AG10803 (cell line): ENCODE measurements around the gene ZIC4.

Experiments
- DNase-seq: peaks from one replicate; pipeline ENCODE4 v3.0.0; 2010; ENCODE audit warnings: low read depth
- H3K4me3 ChIP-seq: 2 replicates; pipeline ENCODE4 v1.5.1; 2011; ENCODE audit warnings: mild to moderate bottlenecking, low read length, control low read depth
- TF ChIP-seq, protein P1 (sequence below): conservative IDR thresholded peaks from 2 replicates; pipeline ENCODE4 v1.5.1; 2011; ENCODE audit warnings: mild to moderate bottlenecking, low read length, control low read depth, inconsistent platforms

Gene ZIC4

DNA sequence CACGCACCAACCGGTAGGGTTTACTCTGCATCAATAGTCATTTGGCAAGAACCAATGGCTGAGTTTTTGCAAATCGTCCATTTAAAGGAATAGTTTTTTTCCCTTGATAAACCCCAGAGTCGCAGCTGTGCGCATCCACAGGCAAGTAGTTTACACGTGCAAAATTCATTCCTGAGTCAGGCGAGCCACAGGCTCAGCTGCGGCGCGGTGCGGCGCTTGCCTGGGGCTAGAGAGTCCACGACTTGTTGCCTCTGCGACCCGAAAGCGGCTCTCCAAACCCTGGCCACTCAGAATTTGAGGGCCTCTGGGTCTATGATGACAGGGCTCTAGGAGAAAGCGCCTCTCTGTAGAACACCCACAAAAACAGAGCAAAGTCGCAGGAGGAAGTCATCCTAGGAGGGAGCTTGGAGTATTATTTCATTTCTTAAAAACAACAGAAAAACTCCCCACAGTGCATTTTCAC, 36.7 kb downstream of the ZIC4 start:
- no peak overlapping the region for H3K4me3 ChIP-seq
- TF ChIP-seq, protein P1, sequence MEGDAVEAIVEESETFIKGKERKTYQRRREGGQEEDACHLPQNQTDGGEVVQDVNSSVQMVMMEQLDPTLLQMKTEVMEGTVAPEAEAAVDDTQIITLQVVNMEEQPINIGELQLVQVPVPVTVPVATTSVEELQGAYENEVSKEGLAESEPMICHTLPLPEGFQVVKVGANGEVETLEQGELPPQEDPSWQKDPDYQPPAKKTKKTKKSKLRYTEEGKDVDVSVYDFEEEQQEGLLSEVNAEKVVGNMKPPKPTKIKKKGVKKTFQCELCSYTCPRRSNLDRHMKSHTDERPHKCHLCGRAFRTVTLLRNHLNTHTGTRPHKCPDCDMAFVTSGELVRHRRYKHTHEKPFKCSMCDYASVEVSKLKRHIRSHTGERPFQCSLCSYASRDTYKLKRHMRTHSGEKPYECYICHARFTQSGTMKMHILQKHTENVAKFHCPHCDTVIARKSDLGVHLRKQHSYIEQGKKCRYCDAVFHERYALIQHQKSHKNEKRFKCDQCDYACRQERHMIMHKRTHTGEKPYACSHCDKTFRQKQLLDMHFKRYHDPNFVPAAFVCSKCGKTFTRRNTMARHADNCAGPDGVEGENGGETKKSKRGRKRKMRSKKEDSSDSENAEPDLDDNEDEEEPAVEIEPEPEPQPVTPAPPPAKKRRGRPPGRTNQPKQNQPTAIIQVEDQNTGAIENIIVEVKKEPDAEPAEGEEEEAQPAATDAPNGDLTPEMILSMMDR: no peak
- DNase-seq: no peak

DNA sequence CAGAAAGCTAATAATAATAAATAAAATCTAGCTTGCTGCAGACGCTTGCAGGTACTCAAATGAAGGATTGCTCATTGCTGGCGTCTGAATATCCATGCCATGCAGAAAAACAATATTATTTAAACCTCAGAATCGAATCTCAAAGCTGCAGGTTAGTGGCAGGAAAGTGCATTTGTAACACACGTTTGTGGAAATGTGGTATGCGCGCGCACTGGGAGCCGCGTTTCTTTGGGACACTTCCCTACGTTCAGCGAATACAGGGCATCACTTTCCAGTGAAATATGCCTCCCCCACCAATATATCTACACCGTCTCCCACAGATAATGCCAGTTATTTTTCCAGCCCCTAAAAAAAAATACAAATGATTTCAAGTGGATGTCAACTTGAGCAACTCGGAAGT, 37.1 kb downstream of the ZIC4 start:
- no peak for DNase-seq
- H3K4me3 ChIP-seq: no peak overlapping the region
- TF ChIP-seq, protein P1: no peak

DNA sequence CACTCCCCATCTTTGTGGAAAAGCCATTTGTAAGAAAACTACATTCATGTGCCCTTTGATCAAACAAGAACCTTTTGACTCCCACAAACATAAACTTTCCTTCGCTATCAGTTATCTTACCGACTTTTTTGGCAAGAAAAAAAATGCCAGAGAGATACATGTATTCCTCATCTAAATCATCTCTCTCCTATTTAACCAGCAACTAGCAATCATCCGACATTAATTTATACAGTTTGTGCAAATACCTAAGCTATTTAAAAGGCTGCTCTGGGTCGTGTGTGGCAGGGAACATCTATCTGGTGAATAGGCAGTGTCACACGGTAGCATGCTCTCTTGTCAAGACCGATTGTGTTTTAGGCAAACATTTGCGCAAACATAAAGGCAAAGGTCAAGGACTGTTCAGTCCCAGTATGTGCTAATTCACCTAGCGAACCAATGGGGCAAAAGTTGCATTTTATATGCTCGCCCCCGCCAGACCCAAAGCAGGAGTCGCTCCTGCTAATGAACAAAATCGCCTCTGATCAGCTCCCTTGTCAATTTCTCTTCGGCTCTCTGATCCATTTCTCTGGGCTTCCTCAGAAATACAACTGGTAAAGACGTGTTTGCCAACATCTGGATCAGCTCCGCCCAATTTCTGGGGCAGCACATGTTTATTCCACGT, 37.7 kb downstream of the ZIC4 start:
- H3K4me3 ChIP-seq: no peak overlapping the region
- no peak for DNase-seq
- TF ChIP-seq, protein P1: no peak

DNA sequence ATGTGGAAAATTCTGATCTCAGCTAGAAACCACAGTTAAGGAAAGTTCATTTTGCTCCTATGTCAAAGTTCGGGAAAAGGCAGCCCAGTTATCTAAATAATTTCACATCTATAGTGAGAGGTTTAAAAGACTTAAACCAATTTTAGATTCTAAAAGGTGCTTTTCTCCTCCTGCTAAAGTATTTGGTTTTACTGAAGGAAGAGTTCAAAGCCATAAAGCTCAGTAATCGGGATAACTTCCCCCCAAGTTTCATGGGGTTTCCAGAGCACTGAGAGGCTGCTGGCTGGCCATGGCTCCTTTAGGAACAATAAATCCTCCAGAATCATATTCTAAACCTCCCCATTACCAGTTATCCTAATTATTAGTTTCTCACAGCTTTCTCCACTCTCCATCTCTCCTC, 38.2 kb downstream of the ZIC4 start:
- DNase-seq: no peak
- TF ChIP-seq, protein P1: no peak
- no peak overlapping the region for H3K4me3 ChIP-seq

DNA sequence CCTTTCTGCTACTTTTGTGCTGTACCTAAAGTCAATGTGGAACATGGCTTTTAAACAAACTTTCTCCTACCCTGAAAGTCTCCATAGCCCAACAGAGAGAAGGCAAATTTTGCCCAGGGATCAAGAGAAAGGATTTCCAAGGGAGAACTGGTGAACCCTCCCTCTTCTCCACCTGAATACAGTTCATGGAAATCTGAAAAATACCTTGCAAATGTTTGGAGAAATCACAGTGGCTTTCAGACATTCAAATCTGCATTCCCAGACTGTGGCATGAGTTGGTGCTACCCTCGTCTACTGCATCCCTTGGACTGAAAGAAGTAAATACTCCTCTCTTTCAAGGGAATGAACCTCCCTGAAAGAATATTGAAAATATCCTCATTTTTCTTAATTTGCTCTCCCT, 38.7 kb downstream of the ZIC4 start:
- TF ChIP-seq, protein P1: no peak
- no peak overlapping the region for H3K4me3 ChIP-seq
- DNase-seq: no peak

DNA sequence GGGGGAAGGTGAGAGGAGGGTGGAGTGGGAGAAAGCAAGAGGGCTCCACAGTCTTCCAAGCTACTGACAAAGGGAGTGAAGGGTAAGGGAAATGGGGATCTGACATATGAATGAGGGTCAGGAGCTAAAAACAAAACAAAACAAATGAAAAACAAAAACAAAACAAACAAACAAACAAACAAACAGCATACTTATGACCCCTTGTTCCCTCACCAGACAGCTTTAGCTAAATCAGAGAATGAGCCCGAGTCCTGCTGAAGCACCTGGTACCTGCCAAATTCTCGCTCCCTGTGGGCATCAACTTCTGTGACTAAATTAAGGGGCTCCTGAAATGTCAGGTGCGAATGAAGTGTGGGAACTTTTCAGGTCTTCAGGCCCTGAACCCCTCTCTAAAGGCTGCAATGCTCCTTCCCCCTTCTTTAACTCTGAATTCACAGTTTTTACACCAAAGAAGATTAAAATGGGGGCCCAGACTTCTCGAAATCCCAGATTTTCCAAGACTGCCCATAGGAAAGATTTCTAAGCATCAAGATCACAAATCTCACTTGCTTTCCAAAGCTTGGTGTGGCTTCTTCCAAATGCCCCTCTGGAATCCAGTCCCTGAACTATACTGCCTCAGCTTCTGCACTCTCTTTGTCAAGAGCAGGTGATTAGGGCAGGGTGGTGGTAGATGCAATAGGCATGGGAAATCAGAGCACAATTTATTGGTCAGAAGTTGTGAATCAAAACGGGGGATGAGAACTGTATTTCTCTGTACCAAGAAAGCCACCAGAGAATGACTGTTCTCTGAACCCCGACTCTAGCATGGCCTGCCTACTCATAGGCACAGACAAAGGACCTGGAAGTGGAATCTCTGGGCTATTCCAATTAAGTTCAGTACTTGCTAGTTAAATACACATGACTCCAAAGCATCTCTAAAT, 40.9 kb downstream of the ZIC4 start:
- H3K4me3 ChIP-seq: no peak overlapping the region
- DNase-seq: no peak
- TF ChIP-seq, protein P1: no peak
